Spinal cord (tissue), 10 donors: ENCODE results near the gene NEK6. TPM values are rescaled to one million over a fixed set of nuclear protein-coding genes. Genes with fewer than 3 reads are reported as not detected.

Experiments used
- DNase-seq, 6 donors: peaks; one replicate each; pipeline versions ENCODE4 v3.0.0 to v3.0.0-alpha.2; 2013 to 2015; ENCODE audit warnings: low spot score in 6 of 6, low read depth in 4 of 6
- H3K27ac ChIP-seq: one replicate; pipeline ENCODE4 v1.5.1; 2013; ENCODE audit warnings: low read depth, low read length, control low read depth
- H3K27me3 ChIP-seq: one replicate; pipeline ENCODE4 v1.6.1; 2013; ENCODE audit warnings: low read length; ENCODE audit not compliant: control insufficient read depth, insufficient read depth
- H3K36me3 ChIP-seq: one replicate; pipeline ENCODE4 v1.6.1; 2013; ENCODE audit warnings: low read length; ENCODE audit not compliant: control insufficient read depth, insufficient read depth
- H3K4me1 ChIP-seq: one replicate; pipeline ENCODE4 v1.6.1; 2013; ENCODE audit warnings: low read length; ENCODE audit not compliant: control insufficient read depth, insufficient read depth
- H3K4me3 ChIP-seq: one replicate; pipeline ENCODE4 v1.5.1; 2013; ENCODE audit warnings: low read depth, low read length, control low read depth
- H3K9me3 ChIP-seq: one replicate; pipeline ENCODE4 v1.6.1; 2013; ENCODE audit warnings: low read length; ENCODE audit not compliant: control insufficient read depth, insufficient read depth
- WGBS: methylation state at CpG from one replicate; pipeline ENCODE4 v1.1.5; 2013; ENCODE audit warnings: missing lambda C conversion rate; ENCODE audit not compliant: insufficient coverage; 5-methylcytosine and 5-hydroxymethylcytosine counted together
- polyA plus RNA-seq, 2 donors: library from polyadenylated mRNA; unstranded; fragments of 120-200 nt; gene quantifications; one replicate each; pipeline ENCODE4 v1.2.1, GENCODE V29; 2013; ENCODE audit not compliant: insufficient read length in 2 of 2
- total RNA-seq, 2 donors: library from RNA; depleted of rRNA in 1 of 2; stranded (reverse); fragments of 120-200 nt in 1 of 2; fragments of >200 nt in 1 of 2; gene quantifications; one replicate each; pipeline versions ENCODE4 v1.2.3 to v1.2.4, GENCODE V29; 2013 to 2014
- donor health status: healthy.

The NEK6 gene
- total and polyA plus RNA-seq, 4 donors: 26.1 to 39.0 (median 30.4) TPM

DNA sequence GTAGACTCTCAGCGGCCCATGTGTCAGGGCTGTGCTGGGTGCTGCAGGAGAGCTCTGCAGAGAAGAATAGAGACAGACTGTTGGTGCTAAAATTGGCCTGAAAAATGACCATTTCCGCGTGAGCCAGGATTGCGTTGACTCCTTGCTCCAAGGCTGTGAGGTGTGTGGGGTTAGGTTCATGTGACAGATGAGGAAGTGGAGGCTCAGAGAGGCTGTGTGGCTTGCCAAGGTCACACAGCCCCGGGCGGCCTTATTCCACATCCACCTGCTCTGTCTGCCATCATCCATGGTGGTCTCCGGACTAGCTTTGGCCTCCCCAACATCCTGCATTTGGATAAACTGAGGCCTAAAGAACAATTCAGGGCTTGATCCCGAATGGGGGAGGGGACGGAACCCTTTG is 15.2 kb downstream of the NEK6 start:
- Histone ChIP-seq H3K4me3 (no peak overlapping the region), H3K36me3 (peaks cover 15% of the 10 kb centered on the region), H3K27ac (peak overlapping the region; percentile 80), H3K27me3 (no peaks in the 10 kb centered on the region), H3K4me1 (peaks cover 78% of the 10 kb centered on the region), H3K9me3 (no peaks in the 10 kb centered on the region)
- WGBS: 72% methylated on average over 7 of the region's 9 CpGs
- DNase-seq: no peak

DNA sequence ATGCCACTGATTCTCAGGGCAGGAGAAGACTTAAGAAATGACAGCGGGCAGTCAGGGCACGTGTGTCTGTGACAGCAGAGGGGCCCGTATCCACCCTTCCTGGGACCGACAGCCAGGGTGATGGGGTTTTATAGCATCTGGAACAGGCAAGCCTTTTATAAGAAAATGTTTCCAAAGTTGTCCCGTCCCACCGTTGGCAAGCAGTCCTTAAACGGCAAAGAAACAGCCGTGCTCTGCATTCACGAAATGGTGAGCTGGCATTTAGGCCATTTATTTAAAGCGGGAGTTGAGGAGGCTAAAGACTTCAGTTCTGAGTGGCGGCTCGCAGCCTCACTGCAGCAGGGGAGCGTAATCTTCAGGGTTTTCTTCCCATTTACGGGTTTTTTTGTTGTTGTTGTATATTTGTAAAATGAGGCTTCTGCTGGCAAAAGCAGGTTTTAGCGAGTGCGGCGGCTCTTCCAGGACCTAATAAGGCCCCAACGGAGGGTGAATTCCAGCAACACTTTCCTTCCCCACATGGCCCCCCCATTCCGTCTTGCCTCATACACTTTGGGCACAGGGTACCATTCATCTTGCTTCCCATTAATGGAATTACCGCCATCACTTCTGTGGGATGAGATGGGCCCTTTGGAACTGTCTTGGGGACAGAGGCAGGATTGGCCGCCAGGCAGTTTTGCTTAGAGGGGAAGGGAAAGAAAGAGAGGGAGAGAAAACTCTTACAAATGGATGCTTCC is 15.8 kb downstream of the NEK6 start:
- no peak overlapping the region for H3K4me3 ChIP-seq
- 31% methylated on average over 16 of the region's 21 CpGs for whole genome bisulfite sequencing
- H3K27ac ChIP-seq: peak overlapping the region; percentile 80
- DNase-seq: peak in 3 of 6 donors; percentile 73 to 88 (median 86)
- no peaks in the 10 kb centered on the region for H3K27me3 ChIP-seq
- peaks cover 15% of the 10 kb centered on the region for H3K36me3 ChIP-seq
- peaks cover 83% of the 10 kb centered on the region for H3K4me1 ChIP-seq
- H3K9me3 ChIP-seq: no peaks in the 10 kb centered on the region

DNA sequence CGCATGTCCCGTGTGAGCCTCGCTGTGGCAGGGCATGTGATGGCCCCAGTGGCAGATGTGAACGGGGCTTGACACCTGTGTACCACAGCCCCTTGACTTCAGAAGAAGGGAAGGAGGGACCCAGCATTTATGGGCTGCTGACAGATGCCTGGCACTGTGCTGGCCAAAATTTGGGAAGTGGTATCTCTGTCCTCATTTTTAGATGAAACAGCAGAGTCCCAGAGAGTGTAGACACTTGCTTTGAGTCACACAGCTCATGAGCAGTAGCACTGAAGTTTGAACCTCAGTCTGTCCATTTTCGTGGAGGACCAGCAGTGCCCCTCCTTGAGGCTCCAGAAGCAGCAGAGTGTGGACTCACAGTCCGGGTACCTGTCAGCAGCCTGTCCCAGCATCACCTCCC is 16.5 kb downstream of the NEK6 start:
- WGBS: 82% methylated on average over 5 of the region's 6 CpGs
- H3K4me1 ChIP-seq: peaks cover 90% of the 10 kb centered on the region
- no peaks in the 10 kb centered on the region for H3K9me3 ChIP-seq
- DNase-seq: no peak
- H3K36me3 ChIP-seq: peaks cover 15% of the 10 kb centered on the region
- H3K4me3 ChIP-seq: no peak overlapping the region
- H3K27me3 ChIP-seq: no peaks in the 10 kb centered on the region
- peak overlapping the region; percentile 80 for H3K27ac ChIP-seq

DNA sequence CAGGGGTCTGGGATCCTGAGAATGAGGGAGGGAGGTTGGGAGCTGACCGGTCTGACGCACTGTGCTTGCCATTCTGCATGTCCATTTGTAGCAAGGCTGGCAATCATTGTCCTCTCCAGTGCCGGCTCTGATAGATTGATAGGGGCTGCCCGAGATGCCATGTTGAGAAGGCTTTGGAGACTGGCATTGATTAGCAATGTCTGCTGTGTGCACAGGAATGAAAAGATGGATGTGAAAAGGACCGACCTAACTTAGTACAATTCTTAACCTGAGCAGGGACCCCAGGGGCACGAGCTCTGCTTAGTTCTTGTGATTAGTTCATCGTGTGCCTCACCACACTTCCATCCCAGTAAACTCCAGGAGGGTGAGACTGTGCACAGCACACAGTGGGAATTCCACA is 17.0 kb downstream of the NEK6 start:
- no peak for DNase-seq
- H3K27me3 ChIP-seq: no peaks in the 10 kb centered on the region
- H3K9me3 ChIP-seq: no peaks in the 10 kb centered on the region
- H3K27ac ChIP-seq: peak overlapping the region; percentile 80
- WGBS: 73% methylated on average over 5 of the region's 7 CpGs
- H3K4me1 ChIP-seq: peaks cover 94% of the 10 kb centered on the region
- no peak overlapping the region for H3K4me3 ChIP-seq
- peaks cover 15% of the 10 kb centered on the region for H3K36me3 ChIP-seq

DNA sequence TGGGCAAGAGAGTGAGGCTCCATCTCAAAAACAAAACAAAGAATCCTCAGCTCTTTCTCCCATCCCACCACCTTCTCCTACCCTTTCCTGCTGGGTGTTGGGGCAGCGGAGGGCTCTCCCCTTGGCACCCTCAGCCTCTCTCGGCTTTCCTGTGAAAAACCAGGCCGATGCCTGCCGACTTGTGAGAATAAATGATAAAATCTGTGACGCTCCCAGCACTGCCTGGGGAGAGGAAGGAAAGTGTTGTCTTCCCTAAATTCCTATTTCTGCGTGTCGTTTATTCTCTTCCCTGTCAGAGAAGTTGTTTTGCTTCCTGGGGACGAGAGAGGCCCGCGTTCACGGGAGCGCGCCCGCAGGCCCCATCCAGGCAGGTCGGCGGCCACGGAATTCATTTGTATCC is 19.7 kb downstream of the NEK6 start:
- Histone ChIP-seq H3K27me3 (no peaks in the 10 kb centered on the region), H3K4me1 (peaks cover 94% of the 10 kb centered on the region), H3K27ac (no peak overlapping the region), H3K4me3 (no peak overlapping the region), H3K9me3 (no peaks in the 10 kb centered on the region), H3K36me3 (peaks cover 8% of the 10 kb centered on the region)
- WGBS: 75% methylated on average over 12 of the region's 17 CpGs
- no peak for DNase-seq

DNA sequence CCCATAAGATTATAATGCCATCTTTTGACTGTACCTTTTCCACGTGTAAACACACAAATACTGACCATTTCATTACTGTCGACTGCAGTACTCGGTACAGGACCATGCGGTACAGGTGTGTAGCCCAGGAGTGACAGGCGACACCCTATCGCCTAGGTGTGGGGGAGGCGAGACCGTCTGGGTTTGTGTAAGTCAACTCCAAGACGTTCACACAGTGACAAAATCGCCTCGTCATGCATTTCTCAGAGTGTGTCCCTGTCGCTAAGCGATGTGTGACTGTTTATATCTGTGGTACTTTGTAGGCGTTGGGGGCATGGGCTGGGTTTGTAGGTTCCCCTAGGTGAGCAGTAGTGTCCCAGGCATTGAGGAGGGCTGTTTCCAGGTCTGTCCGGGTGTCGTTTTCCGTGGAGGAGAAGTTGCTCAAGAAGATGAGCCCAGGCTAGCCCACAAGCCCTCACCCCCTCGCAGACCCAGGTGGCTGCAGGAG is 20.3 kb downstream of the NEK6 start:
- peaks cover 94% of the 10 kb centered on the region for H3K4me1 ChIP-seq
- no peaks in the 10 kb centered on the region for H3K9me3 ChIP-seq
- DNase-seq: no peak
- H3K4me3 ChIP-seq: no peak overlapping the region
- WGBS: 71% methylated on average over 11 of the region's 18 CpGs
- H3K27me3 ChIP-seq: no peaks in the 10 kb centered on the region
- H3K27ac ChIP-seq: no peak overlapping the region
- H3K36me3 ChIP-seq: peaks cover 8% of the 10 kb centered on the region

DNA sequence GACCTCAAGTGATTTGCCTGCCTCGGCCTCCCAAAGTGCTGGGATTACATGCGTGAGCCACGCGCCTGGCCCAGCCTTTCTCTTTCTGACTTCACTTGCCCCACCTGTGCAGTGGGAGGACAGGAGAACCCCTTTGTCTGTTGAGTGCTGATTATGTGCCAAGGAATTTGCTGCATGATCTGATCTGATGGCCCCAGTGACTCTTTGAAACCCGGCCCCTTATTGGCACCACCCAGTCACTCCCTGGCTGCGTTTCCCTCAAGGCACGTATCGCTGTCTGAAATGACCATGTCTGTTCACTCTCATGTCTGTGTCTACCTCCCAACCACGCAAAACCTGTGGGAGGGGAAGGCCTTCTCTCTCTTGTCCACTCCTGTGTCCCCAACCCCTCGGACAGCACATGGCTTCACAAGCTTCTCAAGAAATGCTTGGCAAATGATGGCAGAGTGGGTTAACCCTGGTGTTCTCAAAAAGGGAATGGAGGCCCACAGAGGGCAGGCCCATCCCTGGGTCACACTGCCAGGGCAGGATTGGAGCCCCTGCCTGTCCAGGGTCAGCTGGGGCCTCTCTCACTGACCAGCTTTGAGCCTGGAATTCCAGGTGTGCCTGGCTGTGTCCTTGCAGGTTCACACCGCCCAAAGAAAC is 21.9 kb downstream of the NEK6 start:
- Histone ChIP-seq H3K4me3 (no peak overlapping the region), H3K4me1 (peaks cover 94% of the 10 kb centered on the region), H3K27me3 (no peaks in the 10 kb centered on the region), H3K27ac (peak overlapping the region; percentile 94), H3K9me3 (no peaks in the 10 kb centered on the region), H3K36me3 (peaks cover 8% of the 10 kb centered on the region)
- WGBS: 87% methylated on average over 3 of the region's 11 CpGs
- DNase-seq: no peak

DNA sequence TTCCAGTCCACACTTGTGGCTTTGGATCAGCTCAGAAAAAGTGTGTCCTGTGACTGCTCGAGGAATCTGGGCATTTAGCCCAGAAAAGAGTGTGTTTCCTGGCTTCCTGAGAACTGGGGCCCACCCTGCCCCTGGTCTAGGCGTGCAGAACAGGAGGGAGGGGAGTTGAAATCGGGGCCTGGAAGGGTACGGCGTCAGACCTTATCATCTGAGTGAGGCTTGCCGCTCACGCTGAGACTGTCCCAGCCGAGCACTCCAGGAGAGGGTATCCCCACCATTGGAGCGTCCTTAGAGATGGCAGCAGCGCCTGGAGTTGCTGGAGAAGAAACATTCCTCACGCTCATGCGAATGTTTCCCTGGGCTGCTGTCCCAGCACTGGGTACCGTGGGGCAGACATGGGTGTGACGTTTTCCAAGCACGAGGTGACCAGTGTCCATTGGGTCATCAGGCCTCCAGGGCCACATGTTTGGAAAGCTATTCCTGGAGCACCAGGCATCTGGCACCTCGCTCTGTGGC is 22.5 kb downstream of the NEK6 start:
- peaks cover 95% of the 10 kb centered on the region for H3K4me1 ChIP-seq
- WGBS: 59% methylated on average over 16 of the region's 16 CpGs
- peak overlapping the region; percentile 94 for H3K27ac ChIP-seq

DNA sequence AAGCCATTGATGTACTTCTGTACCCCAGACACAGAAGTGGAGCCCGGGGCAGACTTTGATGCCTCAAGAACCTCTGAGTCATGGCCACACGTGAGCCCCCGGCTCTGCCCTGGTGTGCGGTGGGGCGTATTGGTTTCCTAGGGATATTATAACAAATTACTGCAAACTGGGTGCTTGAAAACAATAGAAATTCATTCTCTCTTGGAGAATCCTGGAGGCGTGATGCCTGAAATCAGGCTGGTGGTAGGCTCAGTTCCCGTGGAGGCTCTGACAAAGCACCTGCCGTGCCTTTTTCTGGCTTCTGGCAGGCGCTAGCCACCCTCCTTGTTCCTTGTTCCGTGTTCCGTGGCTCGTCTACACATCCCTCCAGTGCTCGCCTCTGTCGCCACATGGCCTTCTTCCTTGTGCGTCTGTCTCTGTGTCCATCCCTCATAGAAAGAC is 24.2 kb downstream of the NEK6 start:
- peaks cover 97% of the 10 kb centered on the region for H3K4me1 ChIP-seq
- H3K27ac ChIP-seq: peak overlapping the region; percentile 85

More for the DNA sequence above, 22.5 kb downstream of the NEK6 start:
- no peak overlapping the region for H3K4me3 ChIP-seq
- H3K27me3 ChIP-seq: no peaks in the 10 kb centered on the region
- peak in 2 of 6 donors; percentile 72 to 89 for DNase-seq
- H3K36me3 ChIP-seq: peaks cover 8% of the 10 kb centered on the region
- H3K9me3 ChIP-seq: no peaks in the 10 kb centered on the region

More for the DNA sequence above, 24.2 kb downstream of the NEK6 start:
- WGBS: 58% methylated on average over 13 of the region's 15 CpGs
- DNase-seq: no peak
- H3K9me3 ChIP-seq: no peaks in the 10 kb centered on the region
- H3K4me3 ChIP-seq: no peak overlapping the region
- H3K36me3 ChIP-seq: peaks cover 7% of the 10 kb centered on the region
- no peaks in the 10 kb centered on the region for H3K27me3 ChIP-seq
